ENCODE measurements around the gene MED9.

DNA sequence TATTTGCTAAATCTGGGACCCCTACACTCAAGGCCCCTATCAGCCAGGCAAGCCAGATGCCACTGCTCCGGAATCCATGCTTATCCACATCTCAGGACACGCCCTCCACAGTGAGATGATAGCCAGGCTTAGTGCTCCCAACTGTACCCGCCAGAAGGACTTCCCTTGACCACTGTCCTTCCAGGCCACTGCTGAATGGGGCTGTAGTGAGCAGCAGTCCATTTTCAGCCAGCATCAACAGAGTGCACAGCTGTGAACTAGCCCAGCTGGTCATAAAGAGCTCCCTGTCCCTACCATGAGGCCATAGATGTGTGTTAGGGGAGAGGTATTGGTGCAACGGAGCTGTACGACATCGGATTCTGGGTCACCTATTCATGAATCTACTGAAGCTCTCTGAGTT, 13.0 kb upstream of the MED9 start:
- TF ChIP-seq CTCF (IDR thresholded peaks at IDR 0.05; ENCODE audit: insufficient read depth, low read length, poor library complexity, severe bottlenecking) = no peak
- no peak for TF ChIP-seq EZH2phosphoT487 (conservative IDR thresholded peaks at IDR 0.05; ENCODE audit: low read length)

All from SU-DHL-6 (cell line).